ENCODE measurements around the gene CALR3.

- TF ChIP-seq CTCF (IDR thresholded peaks at IDR 0.05; ENCODE audit: low read depth, low read length, poor library complexity, severe bottlenecking) (peak; percentile 34), EZH2phosphoT487 (IDR thresholded peaks at IDR 0.05; ENCODE audit: borderline replicate concordance, low read length) (no peak)
Measured at GRCh38 chr19:16518483-16519229, 22.7 kb upstream of the CALR3 start.
